Measurements from ENCODE around the gene OR8S1. TPM values are rescaled to one million over a fixed set of nuclear protein-coding genes. Genes with fewer than 3 reads are reported as not detected.

OR8S1 gene, protein sequence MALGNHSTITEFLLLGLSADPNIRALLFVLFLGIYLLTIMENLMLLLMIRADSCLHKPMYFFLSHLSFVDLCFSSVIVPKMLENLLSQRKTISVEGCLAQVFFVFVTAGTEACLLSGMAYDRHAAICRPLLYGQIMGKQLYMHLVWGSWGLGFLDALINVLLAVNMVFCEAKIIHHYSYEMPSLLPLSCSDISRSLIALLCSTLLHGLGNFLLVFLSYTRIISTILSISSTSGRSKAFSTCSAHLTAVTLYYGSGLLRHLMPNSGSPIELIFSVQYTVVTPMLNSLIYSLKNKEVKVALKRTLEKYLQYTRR
- not detected in 2 replicates for total RNA-seq

DNA sequence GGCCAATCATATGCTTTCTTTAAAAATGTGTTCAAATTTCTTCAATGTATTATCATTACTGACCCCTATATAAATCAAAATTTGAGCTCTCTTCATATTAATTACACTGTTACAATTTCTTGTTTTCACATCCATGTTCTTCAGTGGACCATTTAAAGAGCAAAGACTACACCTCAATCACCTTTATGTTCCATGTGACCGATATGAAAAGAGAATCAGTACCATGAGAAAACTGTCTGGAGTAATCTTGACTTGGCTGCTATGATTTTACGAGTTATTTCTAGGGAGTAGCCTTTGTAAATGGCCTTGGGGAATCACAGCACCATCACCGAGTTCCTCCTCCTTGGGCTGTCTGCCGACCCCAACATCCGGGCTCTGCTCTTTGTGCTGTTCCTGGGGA is at the start of gene OR8S1:
TSS of gene OR8S1 (plus strand) at position 301 of the 400 bp plus-strand sequence. CDS start at position 301, 0 bp downstream.

DNA sequence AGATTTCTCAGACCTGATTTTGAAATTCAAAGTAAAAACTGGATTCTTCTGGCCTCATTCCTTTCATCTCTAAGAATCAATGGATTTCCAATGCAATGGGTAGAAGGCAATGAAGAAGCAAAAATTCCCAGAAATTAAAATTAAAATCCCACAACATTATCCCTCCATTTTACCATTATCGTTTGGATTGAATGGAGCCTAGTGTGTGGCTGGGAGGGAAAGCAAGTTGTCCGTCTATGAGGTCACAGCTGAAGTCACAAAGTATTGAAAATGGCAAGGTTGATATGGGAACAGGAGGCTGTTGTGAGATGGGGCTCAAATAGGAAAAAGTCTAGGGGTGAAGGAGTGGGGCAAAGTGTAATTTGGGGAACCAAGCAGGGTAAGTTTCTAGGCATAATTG is 43.2 kb upstream of the OR8S1 start, which contains the start of gene C12orf54:
TSS of gene C12orf54 (plus strand) at position 301 of the 400 bp plus-strand sequence. CDS start 799 bp downstream, outside the sequence.

DNA sequence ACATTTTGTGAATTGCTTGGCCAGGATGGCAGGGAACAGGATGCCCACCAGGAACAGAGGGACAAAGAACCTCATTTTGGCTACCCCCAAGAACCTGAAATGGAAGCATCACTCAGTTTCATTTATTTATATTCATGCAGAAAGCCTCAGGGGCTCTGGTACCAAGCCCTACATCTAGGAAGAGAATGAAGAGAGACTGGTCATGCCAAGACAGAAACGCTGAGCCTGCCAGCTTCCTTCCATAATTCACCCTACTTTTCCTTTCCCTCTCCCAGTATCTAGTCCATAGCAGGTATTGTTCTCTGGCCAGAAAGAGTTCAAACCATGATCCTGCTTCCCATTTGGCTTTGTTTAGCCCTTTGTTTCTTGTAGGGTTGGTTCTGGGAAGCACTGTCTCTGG is 44.5 kb downstream of the OR8S1 start, which contains the start of gene LALBA:
TSS of gene LALBA (minus strand) at position 101 of the 400 bp plus-strand sequence. CDS start at position 75, 26 bp downstream.

Other genes with a start within 250 kb of the OR8S1 start
- 1.3 and 5.4 TPM in 2 replicates for gene ZNF641, start 174.7 kb upstream of the OR8S1 start, total RNA-seq
- gene ANP32D, start 53.1 kb upstream of the OR8S1 start, total RNA-seq: not detected in 2 replicates
- 2.2 TPM in 1 of 2 replicates, not detected in the other for gene C12orf54, start 43.1 kb upstream of the OR8S1 start, total RNA-seq
- not detected in 2 replicates for gene LALBA, start 44.4 kb downstream of the OR8S1 start, total RNA-seq
- 45.3 and 45.7 TPM in 2 replicates for gene KANSL2, start 156.6 kb downstream of the OR8S1 start, total RNA-seq
- gene CCNT1, start 191.1 kb downstream of the OR8S1 start, total RNA-seq: 18.6 and 20.1 TPM in 2 replicates

Data from epithelial cell of alveolus of lung (primary cell).